IgD-negative memory B cell (primary cell): ENCODE measurements around the gene LARP4. TPM values are rescaled to one million over a fixed set of nuclear protein-coding genes. Genes with fewer than 3 reads are reported as not detected.
"Not testable (repeated sequence)": the region's sequence is repeated elsewhere in the genome, so short reads cannot be mapped to it uniquely, and the experiment has no call there.

Source experiments
- H3K27ac Mint-ChIP-seq, 3 donors: one replicate each; pipeline ENCODE4 v1.8.0; 2020 to 2022; ENCODE audit warnings: mild to moderate bottlenecking in 3 of 3, mixed read lengths in 3 of 3, moderate library complexity in 1 of 3
- H3K27me3 Mint-ChIP-seq: one replicate; pipeline ENCODE4 v1.8.0; 2021; ENCODE audit warnings: mixed read lengths
- H3K36me3 Mint-ChIP-seq: one replicate; pipeline ENCODE4 v1.8.0; 2020; ENCODE audit warnings: mild to moderate bottlenecking, mixed read lengths
- H3K4me1 Mint-ChIP-seq, 3 donors: one replicate each; pipeline ENCODE4 v1.8.0; 2020 to 2022; ENCODE audit warnings: mixed read lengths in 3 of 3, mild to moderate bottlenecking in 1 of 3
- H3K4me3 Mint-ChIP-seq, 4 donors: one replicate each; pipeline ENCODE4 v1.8.0; 2020 to 2022; ENCODE audit warnings: mild to moderate bottlenecking in 4 of 4, mixed read lengths in 4 of 4, moderate library complexity in 3 of 4
- H3K9me3 Mint-ChIP-seq, 3 donors: one replicate each; pipeline ENCODE4 v1.8.0; 2020 to 2021; ENCODE audit warnings: mixed read lengths in 3 of 3, mild to moderate bottlenecking in 1 of 3
- polyA plus RNA-seq: library from polyadenylated mRNA; unstranded; fragments of 300-500 nt; fragmentation: Illumina TruSeq; gene quantifications from one replicate; pipeline ENCODE4 v1.2.3, GENCODE V29; 2021

The LARP4 gene
- 21.3 TPM for polyA plus RNA-seq

GRCh38 chr12:50400638-50401499 is at the start of gene LARP4:
Gene LARP4 (plus strand): TSS chr12:50400885. CDS start chr12:50401011, 126 bp downstream.
- Mint-ChIP-seq H3K27ac (peak within 1 kb of the TSS; percentile 89 to 98 (median 96)), H3K36me3 (peaks cover 1% of the 10 kb centered on the region), H3K9me3 (no peaks in the 10 kb centered on the region), H3K27me3 (peaks cover 5% of the 10 kb centered on the region), H3K4me1 (peaks cover 25 to 30% (median 26%) of the 10 kb centered on the region in 3 donors), H3K4me3 (peak within 1 kb of the TSS; percentile 95 to 98 (median 96))

- no peaks in the 10 kb centered on the region for H3K4me1 Mint-ChIP-seq
- peaks cover 1% of the 10 kb centered on the region for H3K27me3 Mint-ChIP-seq
- no peaks in the 10 kb centered on the region for H3K36me3 Mint-ChIP-seq
- H3K9me3 Mint-ChIP-seq: no peaks in the 10 kb centered on the region
- no peak overlapping the region for H3K4me3 Mint-ChIP-seq
- no peak overlapping the region for H3K27ac Mint-ChIP-seq
Observed at GRCh38 chr12:50351120-50352043, 49.3 kb upstream of the LARP4 start.

- peaks cover 1% of the 10 kb centered on the region for H3K27me3 Mint-ChIP-seq
- no peaks in the 10 kb centered on the region for H3K9me3 Mint-ChIP-seq
- no peaks in the 10 kb centered on the region for H3K4me1 Mint-ChIP-seq
- no peak overlapping the region for H3K4me3 Mint-ChIP-seq
- no peak overlapping the region for H3K27ac Mint-ChIP-seq
- no peaks in the 10 kb centered on the region for H3K36me3 Mint-ChIP-seq
Observed at GRCh38 chr12:50353404-50353803, 47.3 kb upstream of the LARP4 start.

- H3K4me1 Mint-ChIP-seq: no peaks in the 10 kb centered on the region
- H3K27me3 Mint-ChIP-seq: peaks cover 1% of the 10 kb centered on the region
- H3K27ac Mint-ChIP-seq: no peak overlapping the region
- no peak overlapping the region for H3K4me3 Mint-ChIP-seq
- H3K36me3 Mint-ChIP-seq: no peaks in the 10 kb centered on the region
- H3K9me3 Mint-ChIP-seq: no peaks in the 10 kb centered on the region
Observed at GRCh38 chr12:50353869-50354593, 46.7 kb upstream of the LARP4 start.

GRCh38 chr12:50354908-50355307 is 45.8 kb upstream of the LARP4 start:
- Mint-ChIP-seq H3K4me3 (no peak overlapping the region), H3K9me3 (no peaks in the 10 kb centered on the region), H3K4me1 (no peaks in the 10 kb centered on the region), H3K27ac (no peak overlapping the region), H3K36me3 (no peaks in the 10 kb centered on the region), H3K27me3 (peaks cover 1% of the 10 kb centered on the region)

- Mint-ChIP-seq H3K4me3 (no peak overlapping the region), H3K36me3 (no peaks in the 10 kb centered on the region), H3K9me3 (no peaks in the 10 kb centered on the region), H3K27me3 (peaks cover 1% of the 10 kb centered on the region), H3K27ac (no peak overlapping the region), H3K4me1 (no peaks in the 10 kb centered on the region)
Observed at GRCh38 chr12:50355365-50355764, 45.3 kb upstream of the LARP4 start.

- peaks cover 0 to 2% (median 0%) of the 10 kb centered on the region in 3 donors for H3K4me1 Mint-ChIP-seq
- H3K4me3 Mint-ChIP-seq: no peak overlapping the region
- H3K27ac Mint-ChIP-seq: no peak overlapping the region
- H3K9me3 Mint-ChIP-seq: no peaks in the 10 kb centered on the region
- H3K36me3 Mint-ChIP-seq: no peaks in the 10 kb centered on the region
- H3K27me3 Mint-ChIP-seq: no peaks in the 10 kb centered on the region
Observed at GRCh38 chr12:50362671-50363070, 38.0 kb upstream of the LARP4 start.

GRCh38 chr12:50363141-50363540 is 37.5 kb upstream of the LARP4 start:
- Mint-ChIP-seq H3K9me3 (no peaks in the 10 kb centered on the region), H3K36me3 (no peaks in the 10 kb centered on the region), H3K27me3 (no peaks in the 10 kb centered on the region), H3K4me3 (no peak overlapping the region), H3K27ac (no peak overlapping the region), H3K4me1 (peaks cover 0 to 2% (median 0%) of the 10 kb centered on the region in 3 donors)

GRCh38 chr12:50365709-50366406 is 34.8 kb upstream of the LARP4 start:
- H3K9me3 Mint-ChIP-seq: no peaks in the 10 kb centered on the region
- H3K4me1 Mint-ChIP-seq: no peaks in the 10 kb centered on the region
- no peak overlapping the region for H3K4me3 Mint-ChIP-seq
- no peaks in the 10 kb centered on the region for H3K36me3 Mint-ChIP-seq
- H3K27me3 Mint-ChIP-seq: peaks cover 2% of the 10 kb centered on the region
- H3K27ac Mint-ChIP-seq: no peak overlapping the region

- H3K9me3 Mint-ChIP-seq, H3K4me1 Mint-ChIP-seq, H3K27me3 Mint-ChIP-seq, H3K36me3 Mint-ChIP-seq, H3K4me3 Mint-ChIP-seq, H3K27ac Mint-ChIP-seq: not testable (repeated sequence)
Observed at GRCh38 chr12:50370672-50371071, 30.0 kb upstream of the LARP4 start.

GRCh38 chr12:50375802-50376201 is 24.9 kb upstream of the LARP4 start:
- Mint-ChIP-seq H3K27me3 (no peaks in the 10 kb centered on the region), H3K4me1 (no peaks in the 10 kb centered on the region), H3K27ac (no peak overlapping the region), H3K9me3 (peaks cover 0 to 2% (median 0%) of the 10 kb centered on the region in 3 donors), H3K36me3 (no peaks in the 10 kb centered on the region), H3K4me3 (no peak overlapping the region)

DNA sequence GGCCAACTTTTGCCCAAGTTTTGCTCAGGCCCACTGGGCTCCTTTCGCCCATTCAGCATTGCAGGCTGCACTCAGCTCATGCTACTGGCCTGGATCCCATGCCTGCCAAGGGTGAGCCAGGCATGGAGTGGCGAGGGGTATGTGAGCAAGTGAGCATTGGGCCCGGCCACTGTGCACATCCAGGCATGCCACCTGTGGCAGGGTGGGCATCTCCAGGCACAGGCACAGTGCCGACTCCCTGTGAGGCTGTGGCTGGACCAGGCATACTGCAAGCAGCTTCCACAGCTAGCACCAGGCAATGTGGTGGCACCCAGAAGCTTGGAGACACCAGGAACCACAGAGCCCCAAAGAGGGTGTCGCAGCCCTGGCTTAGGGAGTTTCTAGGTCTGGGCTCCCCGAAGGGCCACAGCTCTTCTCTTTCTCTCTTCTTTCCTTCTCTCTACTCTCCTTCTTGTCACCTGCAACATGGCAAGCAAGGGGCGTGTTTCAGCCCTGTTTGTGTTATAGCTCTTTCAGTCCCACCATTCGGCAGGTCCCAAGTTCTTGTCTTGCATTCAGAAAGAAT is 19.8 kb upstream of the LARP4 start:
- Mint-ChIP-seq H3K27me3 (no peaks in the 10 kb centered on the region), H3K9me3 (no peaks in the 10 kb centered on the region), H3K36me3 (no peaks in the 10 kb centered on the region), H3K27ac (no peak overlapping the region), H3K4me1 (peaks cover 2 to 4% (median 2%) of the 10 kb centered on the region in 3 donors), H3K4me3 (no peak overlapping the region)

GRCh38 chr12:50387487-50387886 is 13.2 kb upstream of the LARP4 start:
- Mint-ChIP-seq H3K36me3 (no peaks in the 10 kb centered on the region), H3K4me3 (no peak overlapping the region), H3K27me3 (no peaks in the 10 kb centered on the region), H3K9me3 (no peaks in the 10 kb centered on the region), H3K27ac (no peak overlapping the region), H3K4me1 (peaks cover 3 to 6% (median 5%) of the 10 kb centered on the region in 3 donors)

DNA sequence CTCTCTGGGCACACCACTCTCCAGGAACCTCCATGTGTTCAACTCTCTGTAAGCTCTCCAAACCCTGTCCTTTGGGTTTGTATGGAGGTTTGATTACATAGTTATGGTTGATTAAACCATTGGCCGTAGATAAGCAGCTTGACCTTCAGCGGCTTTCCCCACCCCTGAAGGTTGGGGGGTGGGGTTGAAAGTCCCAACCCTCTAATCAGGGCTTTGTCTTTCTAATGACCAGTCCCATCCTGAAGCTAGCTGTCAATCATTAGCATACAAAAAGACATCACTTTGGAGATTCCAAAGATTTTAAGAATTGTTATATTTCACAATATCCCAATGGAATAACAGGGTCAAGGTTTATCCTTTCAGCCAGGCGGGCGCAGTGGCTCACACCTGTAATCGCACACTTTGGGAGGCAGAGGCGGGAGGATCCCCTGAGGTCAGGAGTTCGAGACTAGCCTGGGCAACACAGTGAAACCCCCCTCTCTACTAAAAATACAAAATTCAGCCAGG is 12.7 kb upstream of the LARP4 start:
- H3K27ac Mint-ChIP-seq: no peak overlapping the region
- H3K4me3 Mint-ChIP-seq: no peak overlapping the region
- no peaks in the 10 kb centered on the region for H3K27me3 Mint-ChIP-seq
- H3K36me3 Mint-ChIP-seq: no peaks in the 10 kb centered on the region
- H3K9me3 Mint-ChIP-seq: no peaks in the 10 kb centered on the region
- H3K4me1 Mint-ChIP-seq: peaks cover 3 to 6% (median 5%) of the 10 kb centered on the region in 3 donors
